Right renal cortex interstitium (tissue), 3 donors: ENCODE results near the gene NLRP12. TPM values are rescaled to one million over a fixed set of nuclear protein-coding genes. Genes with fewer than 3 reads are reported as not detected.
"Not testable (repeated sequence)": the region's sequence is repeated elsewhere in the genome, so short reads cannot be mapped to it uniquely, and the experiment has no call there.

Experiments
- DNase-seq, 3 donors: peaks; one replicate each; pipeline ENCODE4 v3.0.0-alpha.2; 2013; ENCODE audit warnings: low read depth in 3 of 3, low spot score in 2 of 3
- polyA plus RNA-seq, 3 donors: library from polyadenylated mRNA; unstranded; fragments of 120-200 nt; gene quantifications; one replicate each; pipeline ENCODE4 v1.2.1, GENCODE V29; 2013; ENCODE audit not compliant: insufficient read length in 3 of 3

The NLRP12 gene
- polyA plus RNA-seq, 3 donors, result 0.10 to 0.26 (median 0.25) TPM

- not testable (repeated sequence) for DNase-seq
Observed at GRCh38 chr19:53840914-53841313, 16.8 kb upstream of the NLRP12 start.

GRCh38 chr19:53840241-53840640, 16.1 kb upstream of the NLRP12 start:
- DNase-seq, result not testable (repeated sequence)

GRCh38 chr19:53838446-53838845, 14.3 kb upstream of the NLRP12 start:
- DNase-seq, result not testable (repeated sequence)

- not testable (repeated sequence) for DNase-seq
Observed at GRCh38 chr19:53832861-53833260, 8.7 kb upstream of the NLRP12 start.

- no peak for DNase-seq
Observed at GRCh38 chr19:53828531-53828930, 4.4 kb upstream of the NLRP12 start.

GRCh38 chr19:53826876-53827275, 2.8 kb upstream of the NLRP12 start:
- no peak for DNase-seq

- no peak for DNase-seq
Observed at GRCh38 chr19:53823380-53824120, 564 bp downstream of the NLRP12 start.

- DNase-seq, result no peak
Observed at GRCh38 chr19:53819861-53820260, 4.3 kb downstream of the NLRP12 start.

GRCh38 chr19:53818756-53819155, 5.4 kb downstream of the NLRP12 start:
- no peak for DNase-seq

- no peak for DNase-seq
Observed at GRCh38 chr19:53813996-53814395, 10.1 kb downstream of the NLRP12 start.

GRCh38 chr19:53812335-53812734, 11.8 kb downstream of the NLRP12 start:
- DNase-seq, result no peak

GRCh38 chr19:53810891-53811290, 13.2 kb downstream of the NLRP12 start:
- no peak for DNase-seq

GRCh38 chr19:53810187-53810546, 13.9 kb downstream of the NLRP12 start:
- no peak for DNase-seq

GRCh38 chr19:53809518-53810186, 14.5 kb downstream of the NLRP12 start:
- DNase-seq, result no peak

GRCh38 chr19:53808710-53809125, 15.4 kb downstream of the NLRP12 start:
- no peak for DNase-seq

- no peak for DNase-seq
Observed at GRCh38 chr19:53801257-53801656, 22.9 kb downstream of the NLRP12 start.

- DNase-seq, result no peak
Observed at GRCh38 chr19:53795019-53795418, 29.1 kb downstream of the NLRP12 start.

- DNase-seq, result peak; percentile 63 to 70 (median 66)
Observed at GRCh38 chr19:53792721-53793433, 31.2 kb downstream of the NLRP12 start.

GRCh38 chr19:53789708-53790678, 34.1 kb downstream of the NLRP12 start:
- DNase-seq, result no peak

- DNase-seq, result no peak
Observed at GRCh38 chr19:53787266-53787665, 36.8 kb downstream of the NLRP12 start.
